RWPE1 (cell line): Measurements from ENCODE around the gene KY.

Experiments used
- CTCF ChIA-PET: fragments of 350-600 bp; sonication (Branson Sonifier 250); formaldehyde crosslinking; extraction: SDS; loops from one replicate; lab custom pipeline; 2021; lab: Yijun Ruan, JAX
- POLR2A ChIA-PET: fragments of 400-600 bp; formaldehyde crosslinking; extraction: SDS; loops from one replicate; lab custom pipeline; 2020; ENCODE audit warnings: antibody characterized with exemption; ENCODE audit not compliant: low non-redundant PET; lab: Yijun Ruan, JAX
- DNase-seq: peaks from one replicate; pipeline ENCODE4 v3.0.0; 2012; ENCODE audit warnings: low spot score
- H3K27ac ChIP-seq: fragments of 450-650 bp; 2 replicates; pipeline ENCODE4 v1.5.1; 2017
- CTCF ChIP-seq: fragments of 450-650 bp; conservative IDR thresholded peaks from 2 replicates; pipeline ENCODE4 v1.5.1; 2017; ENCODE audit warnings: low read depth, mild to moderate bottlenecking

KY gene

GRCh38 chr3:134647902-134648760 is 2.7 kb downstream of the KY start:
- no peak overlapping the region for H3K27ac ChIP-seq
- no peak for TF ChIP-seq CTCF
- ChIA-PET POLR2A (no interaction called here), CTCF (no interaction called here)
- no peak for DNase-seq

- POLR2A ChIA-PET, result no interaction called here
- CTCF ChIA-PET, result interaction anchor here (0.6 kb wide), 1 partner anchor 45 kb away, joined by 3 read pairs; no protein-coding TSS in a partner anchor
- DNase-seq, result no peak
- no peak overlapping the region for H3K27ac ChIP-seq
- TF ChIP-seq CTCF, result no peak
These were observed 4.7 kb downstream of the KY start for GRCh38 chr3:134646086-134646485.

GRCh38 chr3:134645515-134645914 is 5.3 kb downstream of the KY start:
- no peak for DNase-seq
- ChIA-PET POLR2A (no interaction called here), CTCF (no interaction called here)
- no peak overlapping the region for H3K27ac ChIP-seq
- TF ChIP-seq CTCF, result no peak

GRCh38 chr3:134644731-134645514 is 5.9 kb downstream of the KY start:
- ChIA-PET POLR2A (no interaction called here), CTCF (interaction anchor here (0.6 kb wide), 1 partner anchor 802 kb away, joined by 3 read pairs; no protein-coding TSS in a partner anchor)
- no peak for TF ChIP-seq CTCF
- no peak for DNase-seq
- no peak overlapping the region for H3K27ac ChIP-seq

GRCh38 chr3:134643150-134643675 is 7.6 kb downstream of the KY start:
- ChIA-PET POLR2A (no interaction called here), CTCF (no interaction called here)
- TF ChIP-seq CTCF, result no peak
- no peak overlapping the region for H3K27ac ChIP-seq
- no peak for DNase-seq

- TF ChIP-seq CTCF, result no peak
- H3K27ac ChIP-seq, result no peak overlapping the region
- no peak for DNase-seq
- ChIA-PET CTCF (no interaction called here), POLR2A (no interaction called here)
These were observed 8.2 kb downstream of the KY start for GRCh38 chr3:134642445-134643149.
